NAMALWA (cell line): ENCODE data around the gene LRATD1.
"Not testable (repeated sequence)": the region's sequence is repeated elsewhere in the genome, so short reads cannot be mapped to it uniquely, and the experiment has no call there.

Experiments
- DNase-seq: peaks from one replicate; pipeline ENCODE4 v3.0.0-alpha.2; 2015; ENCODE audit warnings: low spot score

The LRATD1 gene, protein sequence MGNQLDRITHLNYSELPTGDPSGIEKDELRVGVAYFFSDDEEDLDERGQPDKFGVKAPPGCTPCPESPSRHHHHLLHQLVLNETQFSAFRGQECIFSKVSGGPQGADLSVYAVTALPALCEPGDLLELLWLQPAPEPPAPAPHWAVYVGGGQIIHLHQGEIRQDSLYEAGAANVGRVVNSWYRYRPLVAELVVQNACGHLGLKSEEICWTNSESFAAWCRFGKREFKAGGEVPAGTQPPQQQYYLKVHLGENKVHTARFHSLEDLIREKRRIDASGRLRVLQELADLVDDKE

DNA sequence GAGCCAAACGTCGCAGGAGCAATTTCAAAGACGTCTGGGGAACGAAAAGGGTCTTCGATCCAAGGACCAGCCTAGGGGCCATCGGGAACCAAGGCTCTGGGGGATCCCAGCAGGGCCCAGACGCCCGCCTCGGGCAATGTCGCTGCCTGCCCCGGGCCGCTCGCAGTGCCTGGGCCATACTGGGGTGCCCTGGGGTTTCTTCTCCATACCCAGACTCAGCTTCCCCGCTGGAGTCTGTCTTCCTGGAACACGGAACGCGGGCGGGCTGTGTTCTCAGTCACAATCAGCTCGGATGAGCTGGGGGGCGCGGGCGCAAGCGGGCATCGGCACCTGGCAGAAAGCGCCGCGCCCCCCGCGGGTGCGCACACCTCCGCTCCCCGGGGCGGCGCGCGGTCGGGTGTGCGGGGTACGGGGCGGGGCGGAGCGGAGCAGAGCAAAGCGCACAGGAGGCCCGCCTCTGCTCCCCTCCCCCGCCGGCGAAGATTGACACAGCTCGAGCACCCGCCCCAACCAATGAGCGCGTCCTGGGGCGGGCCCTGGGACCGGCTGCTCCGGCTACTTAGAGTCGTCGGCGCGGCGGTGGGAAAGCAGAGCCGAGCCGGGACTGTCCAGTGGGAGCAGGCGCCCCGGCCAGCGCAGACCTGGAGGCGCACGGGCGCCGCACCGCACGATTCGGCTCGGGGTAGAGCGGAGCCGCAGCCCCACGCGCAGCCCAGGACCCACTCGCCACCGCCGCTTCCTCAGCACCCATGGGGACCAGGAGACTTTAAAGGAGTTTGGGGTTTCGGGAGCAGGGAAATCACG lies at the start of gene LRATD1:
TSS of gene LRATD1 (plus strand) at position 585 of the 804 bp plus-strand sequence. CDS start 1,263 bp downstream, outside the sequence.
- DNase-seq: no peak

DNA sequence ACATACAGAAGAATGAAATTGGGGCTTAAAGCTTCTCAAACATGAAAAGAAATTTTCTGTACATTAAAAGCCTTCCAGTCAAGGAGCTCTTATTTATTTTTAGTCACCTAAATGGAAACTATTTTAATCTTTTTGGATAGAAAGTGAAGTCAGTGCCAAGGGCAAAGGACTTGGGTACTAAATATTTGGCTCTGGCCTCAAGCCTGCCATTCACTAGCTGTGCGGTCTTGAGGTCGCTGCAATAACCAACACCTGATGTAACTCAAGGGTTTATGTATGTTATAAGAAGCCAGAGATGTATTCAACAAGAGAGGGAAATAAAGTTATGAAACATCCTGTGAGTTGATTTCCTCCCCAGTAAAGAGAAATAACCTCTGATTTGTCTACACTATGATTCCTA lies 49.5 kb upstream of the LRATD1 start:
- DNase-seq: no peak

DNA sequence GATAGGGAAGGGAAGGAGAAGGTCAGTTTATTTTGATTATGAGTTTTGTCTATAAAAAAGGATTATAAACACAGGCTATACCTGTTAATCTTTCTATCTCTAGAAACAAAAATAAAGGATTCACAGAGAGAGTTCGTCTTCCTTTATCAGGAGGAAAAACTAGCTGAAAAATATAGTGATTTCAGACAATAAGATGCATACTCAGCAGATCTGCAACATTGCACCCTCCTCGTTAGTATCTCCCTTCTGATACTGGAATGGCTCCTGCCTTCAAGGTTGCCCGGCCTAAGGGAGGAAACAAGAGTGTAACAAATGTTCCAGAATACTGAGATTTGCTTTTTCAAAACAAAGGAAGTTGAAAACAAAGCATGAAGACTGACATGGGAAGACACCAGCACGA lies 48.7 kb upstream of the LRATD1 start:
- no peak for DNase-seq

DNA sequence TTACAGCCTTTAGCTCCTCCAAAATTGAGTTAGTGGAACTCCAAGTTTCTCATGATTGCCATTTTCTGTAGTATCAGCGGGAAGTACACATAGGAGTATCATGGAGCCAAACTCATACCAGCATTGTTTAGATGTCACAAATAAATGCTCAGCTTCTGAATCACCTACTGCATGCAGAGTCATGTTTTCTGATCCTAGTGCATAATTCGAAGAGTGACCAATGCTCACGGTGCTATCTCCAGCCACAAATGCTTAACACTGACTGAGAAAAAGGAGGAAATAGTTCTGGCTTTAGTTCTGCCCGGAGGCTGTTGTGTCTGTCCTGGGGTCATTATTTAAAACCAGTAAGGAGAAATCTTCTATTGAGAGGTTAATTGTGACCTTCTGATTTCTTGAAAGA lies 45.4 kb upstream of the LRATD1 start:
- no peak for DNase-seq

DNA sequence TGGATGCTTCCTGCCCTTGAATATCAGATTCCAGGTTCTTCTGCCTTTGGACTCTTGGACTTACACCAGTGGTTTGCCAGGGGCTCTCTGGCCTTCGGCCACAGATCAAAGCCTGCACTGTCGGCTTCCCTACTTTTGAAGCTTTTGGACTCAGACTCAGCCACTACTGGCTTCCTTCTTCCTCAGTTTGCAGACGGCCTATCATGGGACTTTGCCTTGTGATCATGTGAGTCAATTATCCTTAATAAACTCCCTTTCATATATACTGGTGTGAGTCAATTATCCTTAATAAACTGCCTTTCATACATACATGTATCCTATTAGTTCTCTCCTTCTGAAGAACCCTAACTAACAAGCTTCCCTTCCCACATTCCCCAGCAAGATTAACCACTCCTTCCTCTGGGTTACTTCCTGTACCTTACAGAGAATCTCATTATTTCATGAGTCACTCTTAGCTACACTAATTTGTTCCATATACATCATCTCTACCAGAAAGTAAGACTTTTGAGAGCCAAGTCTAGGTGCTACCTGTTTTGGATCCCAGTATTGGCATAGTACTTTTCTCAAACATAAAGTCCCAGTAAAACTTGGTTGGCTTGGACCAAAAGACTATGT lies 31.3 kb upstream of the LRATD1 start:
- no peak for DNase-seq

DNA sequence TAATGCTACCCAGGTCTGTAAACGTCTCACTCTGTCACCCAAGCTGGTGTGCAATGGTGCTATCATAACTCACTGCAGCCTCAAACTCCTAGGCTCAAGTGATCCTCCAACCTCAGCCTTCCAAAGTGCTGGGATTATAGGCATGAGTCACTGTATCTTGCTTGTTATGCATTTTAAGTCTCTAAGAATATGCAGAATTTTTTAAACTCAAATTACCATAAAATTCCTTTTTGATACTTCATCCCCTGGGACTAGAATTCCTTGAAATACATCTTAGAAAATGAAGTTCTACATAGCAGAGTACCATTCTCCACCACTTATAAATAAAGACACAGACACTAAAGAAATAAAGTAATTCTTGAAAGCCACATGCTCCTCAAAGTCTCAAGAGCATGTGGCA lies 30.2 kb upstream of the LRATD1 start:
- DNase-seq: no peak

DNA sequence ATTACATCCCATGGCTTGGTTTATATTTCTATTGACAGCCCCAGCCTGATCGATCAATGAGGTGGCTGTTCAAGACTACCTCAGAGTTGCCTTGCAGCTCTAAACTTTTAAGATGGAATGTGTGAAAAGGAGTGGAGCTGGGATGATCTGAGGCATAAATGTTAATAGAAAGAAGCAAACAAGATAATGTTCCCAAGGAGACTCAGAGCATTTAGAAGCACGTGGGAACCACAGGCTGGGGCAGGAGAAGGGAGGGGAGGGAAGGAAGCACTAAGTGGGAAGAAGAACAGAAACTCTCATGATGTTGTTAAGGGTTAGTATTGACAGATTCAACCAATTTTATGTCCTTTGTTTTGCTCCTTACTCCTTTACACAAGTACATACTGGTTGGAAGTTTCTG lies 28.8 kb upstream of the LRATD1 start:
- no peak for DNase-seq

DNA sequence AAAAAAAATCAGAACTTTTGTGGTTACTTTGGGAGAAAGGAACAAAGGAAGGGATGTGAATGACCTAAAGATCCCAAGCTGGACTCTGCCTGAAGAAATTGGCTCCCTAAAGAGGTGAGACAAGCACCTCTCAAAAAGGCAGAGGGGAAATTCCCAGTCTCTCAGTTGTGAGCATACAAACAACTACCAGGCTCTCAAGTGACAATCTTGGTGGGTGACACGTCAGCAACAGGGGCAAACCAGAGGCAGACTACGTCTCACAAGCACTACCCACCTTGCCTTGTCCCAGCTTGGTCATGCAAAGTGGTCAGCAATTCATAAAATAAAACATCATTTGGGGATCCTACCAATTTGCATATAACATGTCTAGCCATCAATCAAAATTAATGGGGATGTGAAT lies 24.3 kb upstream of the LRATD1 start:
- DNase-seq: no peak

DNA sequence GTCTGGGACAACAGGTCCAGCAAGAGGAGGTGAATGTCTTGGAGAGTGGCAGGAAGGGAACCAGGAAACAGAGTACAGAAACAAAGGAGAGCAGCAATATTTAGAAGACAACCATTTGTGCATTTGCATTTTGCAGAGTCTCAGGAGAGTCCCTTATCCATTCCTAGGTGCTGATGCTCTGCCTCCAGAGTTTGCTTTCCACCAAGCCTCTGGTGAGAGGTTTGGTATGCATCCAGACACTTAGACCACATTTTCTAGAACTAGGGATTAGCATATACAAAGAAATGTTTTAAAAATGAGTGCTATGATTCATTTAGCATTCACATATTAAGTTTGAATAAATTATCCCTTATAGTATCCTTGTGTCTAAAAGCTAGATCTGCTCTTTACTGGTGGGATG lies 18.5 kb upstream of the LRATD1 start:
- DNase-seq: no peak

DNA sequence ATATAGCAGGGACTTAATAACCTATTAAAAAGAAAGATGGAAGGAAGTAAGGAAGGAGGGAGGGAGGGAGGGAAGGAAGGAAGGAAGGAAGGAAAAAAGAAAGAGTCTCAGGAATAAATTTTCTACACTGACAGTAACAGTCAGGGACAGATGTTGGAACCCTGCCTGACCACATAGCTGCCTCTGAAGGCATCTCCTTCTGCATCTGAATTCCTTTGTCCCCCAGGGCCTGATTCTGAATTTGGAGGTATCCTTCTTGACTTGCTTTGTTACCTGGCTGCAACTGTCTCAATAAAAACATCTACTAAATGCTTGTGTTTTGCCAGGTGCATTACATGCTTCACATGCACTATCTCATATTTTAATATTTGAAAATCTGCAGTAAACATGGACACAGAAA lies 17.4 kb upstream of the LRATD1 start:
- DNase-seq: no peak

DNA sequence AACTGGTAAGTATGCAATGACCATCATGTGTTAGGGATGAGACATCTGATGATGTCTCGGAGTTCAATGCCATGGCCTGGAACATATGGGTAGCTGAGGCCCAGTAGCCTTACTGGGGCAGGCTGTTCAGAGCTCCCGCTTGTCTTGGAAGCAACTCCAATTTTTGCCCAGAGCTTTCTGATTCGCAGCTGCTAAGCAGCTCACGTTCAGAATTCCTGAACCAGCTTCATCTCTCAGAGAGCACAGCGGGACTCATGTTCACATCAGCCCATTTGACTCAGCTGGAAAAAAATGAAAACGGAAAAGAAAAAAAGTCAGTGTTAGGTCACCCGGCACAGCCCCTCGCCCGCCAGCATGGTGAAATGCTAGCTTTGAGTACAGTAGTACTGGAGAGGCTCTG lies 16.8 kb upstream of the LRATD1 start:
- DNase-seq: no peak

DNA sequence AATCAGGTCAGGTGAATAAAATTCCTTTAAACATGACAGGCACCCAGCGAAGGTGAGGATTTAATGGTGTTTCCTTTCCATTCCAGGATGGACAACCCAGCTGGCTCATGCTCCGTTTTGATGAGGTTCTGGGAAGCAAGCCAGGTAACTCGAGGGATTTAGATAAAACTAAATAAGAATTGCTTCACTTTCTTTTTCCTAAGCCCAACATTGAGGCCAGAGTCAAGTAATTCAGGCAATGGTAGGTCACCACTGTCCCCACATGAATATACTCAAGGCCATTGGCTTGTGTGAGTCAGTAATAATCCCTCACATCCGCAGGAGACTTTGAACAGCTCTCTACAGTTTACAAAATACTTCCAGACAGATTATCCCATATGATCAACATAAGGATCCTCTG lies 16.2 kb upstream of the LRATD1 start:
- DNase-seq: no peak

DNA sequence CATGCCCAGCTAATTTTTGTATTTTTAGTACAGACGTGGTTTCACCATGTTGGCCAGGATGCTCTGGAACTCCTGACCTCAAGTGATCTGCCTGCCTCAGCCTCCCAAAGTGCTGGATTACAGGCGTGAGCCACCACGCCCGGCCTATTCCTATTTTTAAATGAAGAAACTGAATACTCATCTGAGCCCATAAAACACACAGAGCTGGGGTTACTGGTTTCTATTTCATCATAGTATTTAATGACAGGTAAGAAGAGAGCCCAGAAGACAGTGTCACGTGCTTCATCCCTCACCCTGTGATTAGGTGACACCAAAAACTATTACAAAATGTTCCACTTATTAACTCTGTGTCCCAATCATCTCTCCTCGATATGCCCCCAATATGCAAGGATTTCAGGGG lies 15.6 kb upstream of the LRATD1 start:
- DNase-seq: no peak

DNA sequence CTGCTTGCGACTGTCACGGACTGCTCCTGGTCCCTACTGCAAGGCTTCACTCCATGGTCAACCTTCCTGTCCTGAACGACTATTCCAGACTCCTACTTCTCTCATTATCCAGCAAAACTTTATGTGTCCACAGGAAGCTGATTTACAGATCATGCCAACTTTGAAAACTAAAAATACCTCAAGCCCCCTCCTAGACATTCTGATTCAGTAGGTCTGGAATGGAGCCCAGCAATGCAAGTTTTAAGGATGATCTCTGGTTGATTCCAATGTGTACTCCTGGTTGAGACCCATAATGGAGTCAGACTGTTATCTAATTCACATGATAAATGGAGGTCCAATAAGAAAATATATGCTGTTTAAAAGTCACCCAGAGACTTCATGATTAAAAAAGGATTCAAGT lies 13.1 kb upstream of the LRATD1 start:
- DNase-seq: no peak

DNA sequence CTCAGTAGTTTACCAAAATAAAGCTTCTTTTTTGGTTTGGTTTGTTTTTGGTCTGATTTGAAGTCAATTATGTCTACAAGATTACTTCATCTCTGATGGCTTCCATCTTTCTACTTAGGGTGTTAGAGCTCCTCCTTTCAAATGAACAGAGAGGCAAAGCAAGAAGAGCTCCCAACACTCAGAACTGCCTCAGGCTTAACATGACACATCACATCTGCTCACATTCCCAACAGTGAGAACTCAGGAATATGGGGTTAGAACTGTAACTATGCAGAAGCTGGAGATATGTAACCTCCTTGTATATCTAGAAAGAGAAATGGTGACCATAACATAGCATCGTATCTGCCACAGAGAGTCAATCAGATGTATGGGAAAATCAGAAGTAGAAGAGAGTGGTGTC lies 11.4 kb upstream of the LRATD1 start:
- DNase-seq: no peak

DNA sequence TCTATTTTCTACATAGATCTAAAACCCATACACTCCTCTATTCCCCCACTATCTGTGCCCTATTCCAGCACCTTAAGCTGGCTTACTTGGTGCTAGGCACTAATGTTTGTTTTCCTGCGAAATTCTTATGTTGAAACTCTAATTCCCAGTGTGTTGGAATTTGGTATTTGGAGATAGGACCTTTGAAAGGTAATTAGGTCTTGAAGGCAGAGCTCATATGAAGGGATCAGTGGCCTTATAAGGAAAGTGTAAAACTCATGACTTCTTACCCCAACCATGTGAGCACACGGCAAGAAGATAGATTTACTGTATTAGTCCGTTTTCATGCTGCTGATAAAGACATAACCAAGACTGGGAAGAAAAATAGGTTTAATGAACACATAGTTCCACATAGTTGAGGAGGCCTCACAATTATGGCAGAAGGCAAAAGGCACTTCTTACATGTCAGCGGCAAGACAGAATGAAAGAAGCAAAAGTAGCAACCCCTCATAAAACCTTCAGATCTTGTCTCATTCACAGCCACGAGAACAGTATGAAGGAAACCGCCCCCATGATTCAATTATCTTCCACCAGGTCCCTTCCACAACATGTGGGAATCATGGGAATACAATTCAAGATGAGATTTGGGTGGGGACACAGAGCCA lies 10.5 kb upstream of the LRATD1 start:
- no peak for DNase-seq

DNA sequence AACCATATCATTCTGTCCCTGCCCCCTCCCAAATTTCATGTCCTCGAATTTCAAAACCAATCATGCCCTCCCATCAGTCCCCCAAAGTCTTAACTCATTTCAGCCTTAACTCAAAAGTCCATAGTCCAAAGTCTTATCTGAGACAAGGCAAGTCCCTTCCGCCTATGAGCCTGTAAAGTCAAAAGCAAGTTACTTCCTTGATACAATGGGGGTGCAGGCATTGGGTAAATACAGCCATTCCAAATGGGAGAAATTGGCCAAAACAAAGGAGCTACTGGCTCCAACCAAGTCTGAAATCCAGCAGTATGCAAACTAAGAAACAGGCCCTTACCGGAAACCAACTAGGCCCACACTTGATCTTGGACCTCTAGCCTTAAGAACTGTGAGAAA lies 10.0 kb upstream of the LRATD1 start:
- DNase-seq: not testable (repeated sequence)

DNA sequence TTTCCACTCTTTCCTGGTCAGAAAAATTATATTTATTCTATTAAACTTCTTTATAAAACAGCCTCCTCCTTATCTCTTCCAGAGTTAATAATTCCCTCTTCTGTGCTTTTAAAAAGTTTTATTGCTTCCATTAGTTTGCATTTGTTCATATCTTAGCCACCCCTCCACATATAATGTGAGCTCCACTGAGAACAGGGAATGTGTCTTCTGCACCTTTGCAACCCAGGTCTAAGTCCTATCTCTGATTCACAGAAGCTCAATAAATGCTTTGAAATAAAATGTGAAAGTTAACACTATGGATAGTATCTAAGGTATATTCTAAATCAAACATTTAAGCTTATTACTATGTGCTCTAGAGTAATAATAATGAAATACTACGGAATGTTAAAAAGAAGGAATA lies 9.3 kb upstream of the LRATD1 start:
- DNase-seq: no peak

DNA sequence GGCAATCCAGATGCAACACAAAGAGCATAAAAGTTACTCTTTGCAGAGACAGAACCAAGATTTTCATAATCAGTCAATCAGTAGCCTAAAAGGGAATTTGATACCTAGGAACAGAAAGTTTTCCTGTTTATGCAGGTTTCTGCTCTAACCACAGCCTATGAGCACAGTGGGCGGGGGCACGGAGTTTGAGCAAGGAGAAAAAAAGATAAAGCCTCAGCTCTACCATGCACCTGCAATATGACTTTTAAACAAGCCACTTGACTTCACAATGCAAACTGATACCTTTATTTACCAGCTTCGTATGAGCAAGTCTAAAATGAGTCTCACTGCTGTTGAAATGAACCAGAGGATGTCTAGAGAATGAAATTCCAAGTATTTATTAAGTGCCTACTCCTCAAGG lies 5.6 kb upstream of the LRATD1 start:
- no peak for DNase-seq

DNA sequence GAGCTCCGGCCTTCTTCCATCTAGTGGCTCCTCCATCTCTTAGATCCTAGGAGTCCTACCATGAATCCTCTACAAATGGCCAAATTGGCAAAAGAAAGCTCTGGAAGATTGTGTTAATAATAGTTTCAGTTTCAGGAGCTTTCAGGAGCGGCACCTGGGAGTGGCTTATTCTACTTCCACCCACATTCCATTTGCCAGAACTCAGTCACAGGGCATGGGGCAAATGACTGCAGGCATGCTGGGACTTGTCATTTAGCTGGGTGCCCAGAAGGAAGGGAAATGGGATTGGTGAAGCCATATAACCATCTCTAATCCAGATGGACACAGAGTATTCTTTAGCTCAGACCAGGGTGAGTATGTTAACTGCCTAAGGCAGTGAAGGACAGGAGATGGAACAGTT lies 3.6 kb upstream of the LRATD1 start:
- DNase-seq: no peak

DNA sequence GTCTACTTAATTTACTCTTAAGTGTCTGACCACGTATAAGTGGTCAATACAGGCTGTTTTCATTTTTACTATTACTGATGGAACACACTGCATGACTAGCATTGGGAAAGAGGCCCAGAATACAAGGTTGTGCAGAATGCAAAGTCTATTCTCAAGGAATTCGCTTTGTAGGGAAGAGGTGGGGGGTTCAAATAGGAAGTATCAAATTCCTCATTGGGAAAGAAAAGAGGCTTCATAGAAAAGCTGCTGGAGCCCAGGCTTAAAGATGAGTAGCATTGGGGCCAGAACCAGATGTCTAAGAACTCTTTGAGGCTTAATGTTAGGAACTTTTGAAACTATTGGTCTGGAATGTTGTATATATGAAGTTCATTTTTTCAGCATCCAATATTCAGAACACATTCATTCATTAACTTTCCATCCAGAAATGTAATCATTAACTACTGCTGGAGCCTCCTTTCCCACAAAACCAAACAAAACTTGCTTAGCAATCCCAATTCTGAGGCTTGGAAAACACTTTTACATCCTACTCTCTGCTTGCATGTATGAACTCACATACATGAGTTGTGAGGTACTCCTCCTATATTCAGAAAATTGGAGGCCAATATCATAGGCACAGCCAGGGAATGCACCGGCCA lies 994 bp upstream of the LRATD1 start:
- DNase-seq: no peak

DNA sequence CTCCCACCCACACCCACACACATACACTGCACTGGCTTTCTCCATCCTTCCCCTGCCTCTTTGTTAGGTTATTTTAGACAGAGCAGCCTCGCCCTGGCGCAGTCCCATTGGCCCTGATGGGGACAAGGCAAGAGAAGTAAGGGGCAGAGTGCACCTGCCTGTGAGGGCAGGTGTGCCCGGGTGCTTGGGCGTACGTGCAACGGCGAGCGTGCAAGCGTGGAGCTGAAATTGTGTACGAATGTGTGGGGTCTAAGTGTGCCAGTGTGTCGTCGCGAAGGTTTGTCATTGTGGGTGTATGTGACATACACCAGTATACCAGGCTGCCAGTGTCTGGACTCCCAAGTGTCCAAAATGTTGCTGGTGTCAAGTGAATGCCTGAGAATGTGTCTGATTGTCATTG lies 544 bp downstream of the LRATD1 start:
- no peak for DNase-seq
